Neural cell (in vitro differentiated cells): ENCODE data around the gene TTYH3. TPM values are rescaled to one million over a fixed set of nuclear protein-coding genes. Genes with fewer than 3 reads are reported as not detected.

Experiments used
- H2AFZ ChIP-seq: fragments of 200-600, 300-800 bp; sonication (generic), shearing (Covaris generic); 2 replicates; pipeline ENCODE4 v1.6.0; 2014; ENCODE audit warnings: low read depth, mild to moderate bottlenecking, antibody characterized with exemption, low read length, moderate library complexity
- H3F3A ChIP-seq: fragments of 200-600 bp; shearing (Covaris generic); 2 replicates; pipeline ENCODE4 v1.6.1; 2016; ENCODE audit warnings: mild to moderate bottlenecking, moderate library complexity, mixed read lengths, antibody characterized with exemption, low read length; ENCODE audit not compliant: insufficient read depth, poor library complexity, severe bottlenecking
- H3K27ac ChIP-seq: fragments of 200-600, 300-800 bp; sonication (generic), shearing (Covaris generic); 2 replicates; pipeline ENCODE4 v1.5.1; 2014; ENCODE audit warnings: mild to moderate bottlenecking, low read length, moderate library complexity
- H3K27me3 ChIP-seq: fragments of 300-800, 200-600 bp; sonication (generic), shearing (Covaris generic); 2 replicates; pipeline ENCODE4 v1.6.0; 2014; ENCODE audit warnings: mild to moderate bottlenecking, low read depth, low read length, moderate library complexity; ENCODE audit not compliant: insufficient read depth
- H3K36me3 ChIP-seq: fragments of 300-800, 200-600 bp; sonication (generic), shearing (Covaris generic); 2 replicates; pipeline ENCODE4 v1.5.1; 2014; ENCODE audit warnings: mild to moderate bottlenecking, antibody characterized with exemption, low read length, moderate library complexity; ENCODE audit not compliant: insufficient read depth
- H3K4me2 ChIP-seq: fragments of 300-800, 200-600 bp; sonication (generic), shearing (Covaris generic); 2 replicates; pipeline ENCODE4 v1.6.0; 2014; ENCODE audit warnings: mild to moderate bottlenecking, low read length
- H3K4me3 ChIP-seq: fragments of 300-800, 200-600 bp; sonication (generic), shearing (Covaris generic); 2 replicates; pipeline ENCODE4 v1.5.1; 2014; ENCODE audit warnings: mild to moderate bottlenecking, low read length, moderate library complexity
- H3K79me2 ChIP-seq: fragments of 200-600 bp; shearing (Covaris generic); replicated peaks from 2 replicates; pipeline ENCODE4 v1.6.0; 2014; ENCODE audit warnings: mild to moderate bottlenecking, low read length, moderate library complexity; ENCODE audit not compliant: insufficient read depth
- H3K9ac ChIP-seq: fragments of 300-800, 200-600 bp; sonication (generic), shearing (Covaris generic); 2 replicates; pipeline ENCODE4 v1.6.1; 2016; ENCODE audit warnings: mild to moderate bottlenecking, low read length, mixed read lengths
- H3K9me2 ChIP-seq: fragments of 200-600 bp; shearing (Covaris generic); 2 replicates; pipeline ENCODE4 v1.6.1; 2016; ENCODE audit warnings: mild to moderate bottlenecking, low read length, mixed read lengths; ENCODE audit not compliant: insufficient read depth
- H3K9me3 ChIP-seq: fragments of 200-600, 300-800 bp; sonication (generic), shearing (Covaris generic); 2 replicates; pipeline ENCODE4 v1.6.1; 2016; ENCODE audit warnings: mild to moderate bottlenecking, mixed run types, low read length, moderate library complexity, mixed read lengths
- H4K20me1 ChIP-seq: fragments of 200-600 bp; shearing (Covaris generic); 2 replicates; pipeline ENCODE4 v1.6.1; 2016; ENCODE audit warnings: mild to moderate bottlenecking, mixed run types; ENCODE audit not compliant: insufficient read depth
- CTCF ChIP-seq: fragments of 450-650 bp; IDR thresholded peaks from 2 replicates; pipeline ENCODE4 v1.5.1; 2014; ENCODE audit warnings: antibody characterized with exemption, mild to moderate bottlenecking, moderate library complexity; ENCODE audit not compliant: poor library complexity, severe bottlenecking
- EP300 ChIP-seq: fragments of 450-650 bp; conservative IDR thresholded peaks from 2 replicates; pipeline ENCODE4 v1.6.1; 2014; ENCODE audit warnings: antibody characterized with exemption, mild to moderate bottlenecking, moderate library complexity; ENCODE audit not compliant: poor library complexity, severe bottlenecking
- EZH2 ChIP-seq: fragments of 200-600, 300-800 bp; shearing (Covaris generic), sonication (generic); IDR thresholded peaks from 2 replicates; pipeline ENCODE4 v1.6.1; 2014; ENCODE audit warnings: antibody characterized with exemption, low read length, borderline replicate concordance, mild to moderate bottlenecking; ENCODE audit not compliant: insufficient read depth, poor library complexity, severe bottlenecking
- MXI1 ChIP-seq: fragments of 450-650 bp; conservative IDR thresholded peaks from 2 replicates; pipeline ENCODE4 v1.6.1; 2014; ENCODE audit warnings: antibody characterized with exemption, mild to moderate bottlenecking; ENCODE audit not compliant: poor library complexity, severe bottlenecking
- POLR2AphosphoS5 ChIP-seq: IDR thresholded peaks from 2 replicates; pipeline ENCODE4 v1.6.1; 2012
- RAD21 ChIP-seq: fragments of 450-650 bp; conservative IDR thresholded peaks from 2 replicates; pipeline ENCODE4 v1.6.1; 2014; ENCODE audit warnings: antibody characterized with exemption, mild to moderate bottlenecking, moderate library complexity
- REST ChIP-seq: IDR thresholded peaks from 2 replicates; pipeline ENCODE4 v1.6.1; 2012; ENCODE audit warnings: borderline replicate concordance
- SMC3 ChIP-seq: fragments of 450-650 bp; conservative IDR thresholded peaks from 2 replicates; pipeline ENCODE4 v1.6.1; 2014; ENCODE audit warnings: antibody characterized with exemption, mild to moderate bottlenecking, moderate library complexity; ENCODE audit not compliant: poor library complexity
- TAF1 ChIP-seq: IDR thresholded peaks from 2 replicates; pipeline ENCODE4 v1.6.1; 2012; ENCODE audit warnings: low read depth
- polyA plus RNA-seq: library from polyadenylated mRNA; depleted of rRNA; stranded (reverse); fragments of >200 nt; gene quantifications from 2 replicates; pipeline ENCODE4 v1.2.3, GENCODE V29; 2014

Gene TTYH3
- polyA plus RNA-seq, 1 donor from 2014 or later = 17.0 TPM

GRCh38 chr7:2626498-2627117 lies 5.2 kb upstream of the TTYH3 start:
- Histone ChIP-seq H3K4me2 (no peak overlapping the region), H2AFZ (no peak overlapping the region), H3K9me3 (no peaks in the 10 kb centered on the region), H3K36me3 (no peaks in the 10 kb centered on the region), H3K9me2 (no peaks in the 10 kb centered on the region), H3K27me3 (no peaks in the 10 kb centered on the region), H4K20me1 (no peaks in the 10 kb centered on the region), H3K79me2 (no peaks in the 10 kb centered on the region), H3F3A (no peaks in the 10 kb centered on the region), H3K4me3 (no peak overlapping the region), H3K9ac (no peak overlapping the region), H3K27ac (no peak overlapping the region)
- TF ChIP-seq CTCF = no peak
- no peak for TF ChIP-seq EZH2
- no peak for TF ChIP-seq EP300
- no peak for TF ChIP-seq REST
- TF ChIP-seq MXI1 = no peak
- no peak for TF ChIP-seq POLR2AphosphoS5
- no peak for TF ChIP-seq RAD21
- no peak for TF ChIP-seq SMC3
- TF ChIP-seq TAF1 = no peak

GRCh38 chr7:2627258-2628129 lies 4.3 kb upstream of the TTYH3 start:
- no peak overlapping the region for H3K27ac ChIP-seq
- no peaks in the 10 kb centered on the region for H3K27me3 ChIP-seq
- TF ChIP-seq RAD21 = no peak
- H3K9me3 ChIP-seq = no peaks in the 10 kb centered on the region
- H3K4me3 ChIP-seq = no peak overlapping the region
- H3K36me3 ChIP-seq = no peaks in the 10 kb centered on the region
- H3K9me2 ChIP-seq = no peaks in the 10 kb centered on the region
- no peaks in the 10 kb centered on the region for H3F3A ChIP-seq
- H4K20me1 ChIP-seq = no peaks in the 10 kb centered on the region
- no peak overlapping the region for H3K4me2 ChIP-seq
- H3K79me2 ChIP-seq = peaks cover 6% of the 10 kb centered on the region
- H2AFZ ChIP-seq = no peak overlapping the region
- H3K9ac ChIP-seq = no peak overlapping the region
